Choroid plexus epithelial cell (primary cell): ENCODE data around the gene PRKCE.

Experiments
- DNase-seq: peaks from one replicate; pipeline ENCODE4 v3.0.0-alpha.2; 2010; ENCODE audit warnings: low read depth
- H3K4me3 ChIP-seq: 2 replicates; pipeline ENCODE4 v1.5.1; 2011; ENCODE audit warnings: low read depth, mild to moderate bottlenecking, control low read depth, low read length, moderate library complexity
- TF ChIP-seq, protein P1 (sequence below): conservative IDR thresholded peaks from 2 replicates; pipeline ENCODE4 v1.5.1; 2011; ENCODE audit warnings: low read depth, mild to moderate bottlenecking, control low read depth, inconsistent platforms, low read length, moderate library complexity

The PRKCE gene

DNA sequence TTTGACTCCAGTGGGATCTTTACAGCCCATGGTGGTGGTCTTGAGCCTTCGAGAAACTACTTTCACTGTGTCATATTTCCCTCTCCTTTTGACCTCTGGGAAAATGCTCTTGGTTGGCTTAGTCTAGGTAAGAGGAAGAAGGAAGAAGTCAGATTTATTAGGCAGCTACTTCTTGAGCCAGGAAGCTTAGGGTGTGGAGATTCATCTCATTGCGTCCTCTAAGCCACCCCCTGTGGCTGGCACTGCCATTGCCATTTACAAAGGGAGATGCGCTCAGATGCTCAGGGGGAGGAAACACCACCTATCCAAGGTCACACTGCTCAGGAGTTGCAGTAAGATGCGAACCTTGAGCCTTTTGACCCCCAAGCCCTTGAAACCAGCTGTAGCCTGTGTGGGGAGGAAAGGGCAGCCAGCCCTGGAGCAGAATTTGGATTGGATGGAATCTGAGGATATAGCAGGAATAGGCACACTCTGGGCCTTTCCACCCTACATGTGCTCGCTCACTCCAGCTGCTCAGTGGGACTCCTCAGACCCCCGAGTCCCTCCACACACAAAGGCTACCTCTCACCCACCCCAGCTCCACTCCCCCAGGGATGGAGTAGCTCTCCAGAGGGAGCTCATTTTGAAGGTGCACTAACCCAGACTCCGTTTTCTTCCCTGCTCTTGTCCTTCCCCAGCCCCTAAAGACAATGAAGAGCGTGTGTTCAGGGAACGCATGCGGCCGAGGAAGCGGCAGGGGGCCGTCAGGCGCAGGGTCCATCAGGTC, 324.5 kb downstream of the PRKCE start:
- no peak overlapping the region for H3K4me3 ChIP-seq
- no peak for DNase-seq
- TF ChIP-seq, protein P1, sequence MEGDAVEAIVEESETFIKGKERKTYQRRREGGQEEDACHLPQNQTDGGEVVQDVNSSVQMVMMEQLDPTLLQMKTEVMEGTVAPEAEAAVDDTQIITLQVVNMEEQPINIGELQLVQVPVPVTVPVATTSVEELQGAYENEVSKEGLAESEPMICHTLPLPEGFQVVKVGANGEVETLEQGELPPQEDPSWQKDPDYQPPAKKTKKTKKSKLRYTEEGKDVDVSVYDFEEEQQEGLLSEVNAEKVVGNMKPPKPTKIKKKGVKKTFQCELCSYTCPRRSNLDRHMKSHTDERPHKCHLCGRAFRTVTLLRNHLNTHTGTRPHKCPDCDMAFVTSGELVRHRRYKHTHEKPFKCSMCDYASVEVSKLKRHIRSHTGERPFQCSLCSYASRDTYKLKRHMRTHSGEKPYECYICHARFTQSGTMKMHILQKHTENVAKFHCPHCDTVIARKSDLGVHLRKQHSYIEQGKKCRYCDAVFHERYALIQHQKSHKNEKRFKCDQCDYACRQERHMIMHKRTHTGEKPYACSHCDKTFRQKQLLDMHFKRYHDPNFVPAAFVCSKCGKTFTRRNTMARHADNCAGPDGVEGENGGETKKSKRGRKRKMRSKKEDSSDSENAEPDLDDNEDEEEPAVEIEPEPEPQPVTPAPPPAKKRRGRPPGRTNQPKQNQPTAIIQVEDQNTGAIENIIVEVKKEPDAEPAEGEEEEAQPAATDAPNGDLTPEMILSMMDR: no peak

DNA sequence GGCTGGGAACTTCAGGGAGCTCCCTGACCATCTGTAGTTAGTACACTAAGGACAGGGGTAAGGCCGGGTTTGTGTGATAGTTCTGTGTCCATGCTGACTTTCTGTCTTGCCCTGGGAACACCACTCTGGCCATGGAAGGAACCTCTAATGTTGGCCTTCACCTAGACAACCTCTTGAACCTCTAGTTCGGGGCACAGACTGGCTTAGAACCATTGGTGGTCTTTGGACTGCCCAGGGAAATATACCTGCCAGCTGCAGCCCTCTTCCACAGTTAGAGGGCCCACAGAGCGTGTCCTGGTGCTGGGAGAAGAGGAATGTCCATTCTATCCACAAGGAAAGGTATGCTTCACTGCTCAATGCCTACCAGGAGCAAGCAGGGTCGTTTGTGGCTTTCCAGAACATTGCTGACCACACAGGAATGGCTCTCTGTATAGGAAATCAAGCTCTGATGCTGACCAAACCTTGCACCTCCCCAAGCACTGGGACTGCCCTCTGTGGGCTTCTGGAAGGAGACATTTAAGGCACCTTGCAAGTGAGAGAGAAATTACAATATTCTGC, 326.9 kb downstream of the PRKCE start:
- DNase-seq: no peak
- TF ChIP-seq, protein P1: no peak
- H3K4me3 ChIP-seq: no peak overlapping the region

- TF ChIP-seq, protein P1: no peak
- H3K4me3 ChIP-seq: no peak overlapping the region
- DNase-seq: no peak
Observed at GRCh38 chr2:45979065-45979464, 327.6 kb downstream of the PRKCE start.

DNA sequence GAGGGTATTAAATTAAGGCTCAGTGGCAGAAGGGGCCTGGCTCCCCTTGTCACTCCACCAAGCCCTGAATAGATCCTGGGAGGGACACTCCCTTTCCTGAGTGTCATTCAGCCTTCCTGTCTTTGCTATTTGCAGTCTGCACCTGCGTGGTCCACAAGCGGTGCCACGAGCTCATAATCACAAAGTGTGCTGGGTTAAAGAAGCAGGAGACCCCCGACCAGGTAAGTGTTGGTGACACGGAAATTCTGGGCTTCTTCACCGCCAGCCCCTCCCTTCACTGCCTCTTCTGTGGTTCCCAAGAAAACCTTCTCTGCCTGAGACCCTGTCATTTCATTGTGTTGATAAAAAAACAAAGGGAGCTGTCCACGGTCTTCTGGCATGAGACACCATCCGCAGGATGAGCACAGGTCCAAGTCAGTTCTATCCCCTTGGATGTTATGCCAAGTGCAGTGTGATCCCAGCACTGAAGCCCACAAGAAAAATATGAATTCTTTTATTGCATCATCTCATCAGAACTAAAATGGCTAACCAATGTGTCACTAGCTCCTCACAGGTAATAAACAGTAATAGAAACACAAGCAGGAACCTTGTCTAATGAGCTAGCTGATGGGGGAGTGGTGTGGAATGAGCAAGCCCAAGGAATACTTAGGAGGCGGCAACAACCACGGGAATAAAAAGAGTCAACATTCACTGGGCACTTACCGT, 328.8 kb downstream of the PRKCE start:
- no peak overlapping the region for H3K4me3 ChIP-seq
- no peak for DNase-seq
- TF ChIP-seq, protein P1: no peak

DNA sequence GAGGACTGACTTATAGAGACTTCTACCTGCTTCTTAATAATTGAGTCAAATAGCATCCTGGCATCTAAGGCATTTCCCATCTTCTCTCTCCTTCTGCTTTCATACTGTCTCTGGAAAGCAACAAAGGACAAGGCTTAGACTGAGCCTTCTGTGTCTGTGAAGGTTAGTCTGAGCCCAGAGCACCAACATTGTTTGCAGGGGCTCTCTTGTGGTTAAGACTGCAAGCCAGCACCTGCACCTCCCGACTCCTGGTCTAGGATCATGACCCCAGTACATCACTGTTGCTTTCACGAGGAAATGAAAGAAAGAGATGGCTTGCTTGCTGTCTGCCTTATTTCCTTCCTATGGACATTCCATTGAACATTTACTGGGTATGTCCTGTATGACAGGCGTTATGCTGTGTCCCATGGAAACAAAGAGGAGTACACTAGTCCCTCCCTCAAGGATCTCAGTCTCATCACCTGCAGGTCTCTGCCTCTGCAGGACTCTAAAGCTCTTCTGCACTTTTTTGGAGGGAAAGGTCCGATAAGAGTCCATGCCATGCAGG, 330.0 kb downstream of the PRKCE start:
- H3K4me3 ChIP-seq: no peak overlapping the region
- TF ChIP-seq, protein P1: no peak
- DNase-seq: no peak

- no peak overlapping the region for H3K4me3 ChIP-seq
- TF ChIP-seq, protein P1: no peak
- DNase-seq: no peak
Observed at GRCh38 chr2:45982096-45982495, 330.6 kb downstream of the PRKCE start.
